Stimulated activated CD8-positive, alpha-beta memory T cell treated with anti-CD3 and anti-CD28 coated beads, Interleukin-4, amount 100 ng/mL, for 4 hours (primary cell): Measurements from ENCODE around the gene EPS8L3.
"Not testable (repeated sequence)": the region's sequence is repeated elsewhere in the genome, so short reads cannot be mapped to it uniquely, and the experiment has no call there.

Experiments used
- DNase-seq, 2 donors: peaks; one replicate each; pipeline ENCODE4 v3.0.0-alpha.2; 2020; ENCODE audit warnings: low read depth in 2 of 2, low spot score in 1 of 2

Gene EPS8L3

GRCh38 chr1:109764561-109765482 lies 1.1 kb upstream of the EPS8L3 start:
- no peak for DNase-seq

- no peak for DNase-seq
These were observed 690 bp downstream of the EPS8L3 start for GRCh38 chr1:109762821-109763645.

GRCh38 chr1:109762039-109762585 lies 1.6 kb downstream of the EPS8L3 start:
- DNase-seq, result no peak

GRCh38 chr1:109761227-109762038 lies 2.3 kb downstream of the EPS8L3 start:
- DNase-seq, result no peak

- no peak for DNase-seq
These were observed 3.0 kb downstream of the EPS8L3 start for GRCh38 chr1:109760581-109761226.

- no peak for DNase-seq
These were observed 4.0 kb downstream of the EPS8L3 start for GRCh38 chr1:109759513-109760334.

GRCh38 chr1:109757936-109758786 lies 5.6 kb downstream of the EPS8L3 start:
- DNase-seq, result no peak

GRCh38 chr1:109756848-109757521 lies 6.7 kb downstream of the EPS8L3 start:
- no peak for DNase-seq

GRCh38 chr1:109756325-109756724 lies 7.4 kb downstream of the EPS8L3 start:
- DNase-seq, result not testable (repeated sequence)

GRCh38 chr1:109754738-109755137 lies 9.0 kb downstream of the EPS8L3 start:
- no peak for DNase-seq

- no peak for DNase-seq
These were observed 12.0 kb downstream of the EPS8L3 start for GRCh38 chr1:109751531-109752260.

- DNase-seq, result no peak
These were observed 12.8 kb downstream of the EPS8L3 start for GRCh38 chr1:109750920-109751319.

- no peak for DNase-seq
These were observed 13.4 kb downstream of the EPS8L3 start for GRCh38 chr1:109750241-109750882.

- DNase-seq, result no peak
These were observed 14.5 kb downstream of the EPS8L3 start for GRCh38 chr1:109749221-109749620.

- DNase-seq, result not testable (repeated sequence)
These were observed 15.4 kb downstream of the EPS8L3 start for GRCh38 chr1:109748311-109748710.

- no peak for DNase-seq
These were observed 22.9 kb downstream of the EPS8L3 start, which contains the start of gene GSTM3 for GRCh38 chr1:109740615-109741373. TSS of gene GSTM3 (minus strand) at chr1:109741038. CDS start at chr1:109740287, 751 bp downstream.
